ENCODE results near the gene FRS2. TPM values are rescaled to one million over a fixed set of nuclear protein-coding genes. Genes with fewer than 3 reads are reported as not detected.

FRS2 gene
- total RNA-seq, 1 donor from 2014 or later: 18.0 TPM

DNA sequence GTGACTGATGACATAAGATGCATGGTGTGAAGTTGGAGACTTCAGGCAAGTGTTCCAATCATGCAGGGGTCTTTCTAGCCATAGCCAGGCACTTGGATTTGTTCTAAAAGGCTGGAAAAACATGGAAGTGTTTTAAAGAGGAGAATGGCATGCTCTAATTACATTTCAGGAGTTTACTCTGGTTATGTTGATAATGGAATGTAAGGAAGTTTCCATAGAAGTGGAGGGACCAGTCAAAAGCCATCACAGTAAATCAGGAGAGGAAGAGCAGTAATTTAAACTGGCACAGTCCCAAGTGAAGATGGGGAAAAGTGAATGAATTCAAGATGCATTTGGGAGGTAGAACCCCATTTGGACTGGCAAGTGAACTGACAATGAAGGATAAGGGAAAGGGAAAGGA, 13.9 kb upstream of the FRS2 start:
- no peak for DNase-seq
- intact Hi-C loops (cut with DNase I): no loop called here
- ATAC-seq (ENCODE audit: poor library complexity): no peak

DNA sequence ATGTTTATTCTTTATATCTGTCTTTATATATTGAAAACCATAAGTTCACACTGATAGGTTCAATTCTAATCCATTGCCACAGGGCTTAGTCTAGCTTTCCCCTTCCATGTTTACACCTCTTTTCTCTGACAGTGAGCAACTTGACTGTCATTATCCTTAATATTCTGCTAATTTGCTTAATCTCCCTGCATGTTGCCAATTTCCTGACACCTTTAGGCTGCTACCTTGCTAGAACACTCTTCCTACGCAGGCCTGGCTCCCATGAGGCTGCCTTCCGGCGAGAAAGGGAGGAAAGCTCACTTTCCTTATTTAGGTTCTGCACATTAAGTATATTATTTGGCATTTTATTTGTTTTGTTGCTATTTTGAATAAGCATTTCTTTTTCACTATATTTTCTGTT, 12.8 kb upstream of the FRS2 start:
- intact Hi-C loops (cut with DNase I): no loop called here
- ATAC-seq (ENCODE audit: poor library complexity) (no peak), DNase-seq (no peak)

DNA sequence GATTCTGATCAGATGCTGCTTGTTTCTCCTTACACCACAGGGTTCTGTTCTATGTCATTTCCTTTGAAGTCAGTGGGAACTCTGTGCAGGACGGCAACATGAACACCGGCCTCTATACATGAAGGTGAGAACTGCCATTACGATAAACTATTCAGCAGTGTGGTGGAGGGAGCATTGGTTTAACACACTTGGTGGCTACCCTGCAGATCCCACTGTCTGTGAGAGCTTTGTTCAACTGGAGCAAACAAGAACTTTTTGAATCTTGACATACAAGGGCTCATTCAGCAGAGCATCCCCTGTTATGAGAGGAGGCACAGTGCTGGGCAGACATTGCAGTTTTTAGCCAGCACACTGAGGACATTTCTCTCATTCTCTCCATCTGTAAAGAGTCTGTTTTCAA, 10.7 kb upstream of the FRS2 start:
- ATAC-seq (ENCODE audit: poor library complexity) (no peak), DNase-seq (no peak)
- intact Hi-C loops (cut with DNase I): no loop called here

DNA sequence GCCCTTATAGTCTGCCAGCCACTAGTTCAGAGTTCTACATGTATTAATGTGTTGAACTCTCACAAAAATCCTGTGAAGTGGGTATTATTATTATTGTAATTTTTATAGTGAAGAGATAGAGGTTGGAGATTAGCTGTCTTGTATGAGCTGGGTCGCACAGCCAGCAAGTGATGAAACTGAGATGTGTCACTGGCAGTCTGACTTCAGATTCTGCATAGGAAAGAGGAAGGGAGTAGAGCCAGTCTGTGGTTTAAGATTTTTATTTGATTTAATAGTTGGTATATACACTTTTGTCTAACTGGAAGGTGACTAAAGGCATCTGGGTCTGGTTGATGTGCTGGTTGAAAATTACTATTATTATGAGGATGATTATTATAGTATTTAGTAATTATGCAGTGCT, 5.8 kb upstream of the FRS2 start:
- DNase-seq (no peak), ATAC-seq (ENCODE audit: poor library complexity) (no peak)
- intact Hi-C loops (cut with DNase I): no loop called here

DNA sequence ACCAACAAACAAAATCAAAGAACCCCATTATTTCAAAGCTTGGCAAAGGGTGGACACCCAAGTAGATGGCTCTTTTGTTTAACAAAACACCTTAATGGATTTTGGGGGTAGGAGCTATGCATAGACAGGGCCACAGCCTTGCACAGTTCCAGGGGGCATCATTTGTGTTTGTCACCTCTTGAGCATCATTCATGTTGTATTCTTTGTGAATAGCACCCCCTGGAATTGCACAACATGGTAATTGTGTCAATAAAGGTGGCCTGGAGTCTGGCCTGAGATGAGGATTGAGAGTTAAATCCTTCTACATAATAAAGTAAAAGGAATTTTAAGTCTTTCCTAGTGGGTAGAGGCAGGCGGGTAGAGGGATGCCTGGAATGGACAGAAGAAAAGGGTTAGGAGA, 3.3 kb upstream of the FRS2 start:
- intact Hi-C loops (cut with DNase I): no loop called here
- DNase-seq: no peak
- no peak for ATAC-seq (ENCODE audit: poor library complexity)

DNA sequence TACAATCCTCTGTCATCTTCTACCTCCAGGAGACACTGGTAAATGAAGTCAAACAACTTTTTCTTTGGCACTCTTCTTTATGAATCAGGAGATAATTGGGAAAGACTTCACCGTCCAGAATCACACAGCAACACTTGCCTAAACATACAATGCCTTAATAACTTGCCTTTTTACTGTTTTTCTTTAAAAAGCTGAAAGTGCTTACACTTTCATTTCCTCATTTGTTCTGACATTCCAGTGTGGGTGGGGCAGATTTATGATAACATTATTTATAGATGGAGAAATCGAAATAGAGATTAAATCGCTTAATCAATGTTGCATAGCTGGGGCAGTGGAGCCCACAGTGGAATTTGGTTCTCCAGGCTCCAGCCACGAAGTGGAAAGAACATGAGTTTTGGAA, 2.8 kb upstream of the FRS2 start:
- ATAC-seq (ENCODE audit: poor library complexity): no peak
- intact Hi-C loops (cut with DNase I): no loop called here
- no peak for DNase-seq

DNA sequence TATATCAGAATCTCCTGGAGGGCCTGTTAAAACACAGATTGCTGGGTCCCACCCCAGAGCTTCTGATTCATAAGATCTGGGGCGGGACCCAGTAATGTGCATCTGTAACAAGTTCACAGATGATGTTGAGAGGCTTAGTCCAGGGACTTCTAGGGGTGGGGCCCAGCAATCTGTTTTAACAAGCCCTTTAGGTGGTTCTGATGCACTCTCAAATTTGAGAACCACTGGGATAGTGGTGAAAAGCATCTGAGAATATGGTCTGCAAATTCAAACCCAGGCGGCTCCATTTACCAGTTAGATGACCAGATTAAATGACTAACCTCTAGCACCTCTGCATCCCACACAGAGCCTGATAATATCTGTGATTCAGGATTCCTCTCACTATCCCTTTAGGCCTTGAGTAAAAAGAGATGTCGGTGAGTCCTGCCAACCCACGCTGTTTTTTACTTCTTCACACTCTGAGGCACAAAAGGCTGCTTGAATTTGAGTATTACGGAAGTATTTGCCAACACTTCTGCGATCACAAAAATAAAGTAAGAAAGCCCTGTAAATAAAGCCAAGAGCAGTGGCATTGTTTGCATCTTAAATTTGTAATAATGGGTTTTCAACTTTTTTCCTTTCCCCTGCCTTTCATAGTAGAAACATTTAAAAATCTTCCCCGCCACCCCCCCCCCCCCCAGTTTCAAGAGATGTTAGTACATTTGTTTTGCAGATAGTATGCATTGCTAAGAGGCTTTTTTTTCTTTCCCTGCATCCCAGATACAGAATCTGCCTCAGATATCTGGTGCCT, 1.8 kb upstream of the FRS2 start:
- no peak for DNase-seq
- intact Hi-C loops (cut with DNase I): no loop called here
- no peak for ATAC-seq (ENCODE audit: poor library complexity)

DNA sequence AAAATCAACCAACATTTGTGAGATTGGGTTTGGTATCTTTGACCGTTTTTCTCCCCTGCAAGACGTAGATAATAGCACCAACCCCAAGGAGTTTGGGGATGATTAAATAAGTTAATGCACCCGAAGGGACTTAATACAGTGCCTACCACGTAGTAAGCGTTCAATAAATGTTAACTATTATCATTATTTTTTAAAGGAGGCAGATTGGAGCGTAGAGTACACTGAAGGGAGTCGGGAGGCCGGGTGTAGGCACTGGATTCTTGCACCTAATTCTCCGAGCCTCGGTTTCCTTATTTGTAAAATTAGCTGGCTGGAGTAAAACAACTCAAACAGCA, 367 bp upstream of the FRS2 start:
- ATAC-seq (ENCODE audit: poor library complexity): peak; percentile 7
- no peak for DNase-seq
- intact Hi-C loops (cut with DNase I): loop anchor here (5.0 to 10.0 kb wide), 2 partner anchors 55 to 102 kb away; no protein-coding TSS in a partner anchor

DNA sequence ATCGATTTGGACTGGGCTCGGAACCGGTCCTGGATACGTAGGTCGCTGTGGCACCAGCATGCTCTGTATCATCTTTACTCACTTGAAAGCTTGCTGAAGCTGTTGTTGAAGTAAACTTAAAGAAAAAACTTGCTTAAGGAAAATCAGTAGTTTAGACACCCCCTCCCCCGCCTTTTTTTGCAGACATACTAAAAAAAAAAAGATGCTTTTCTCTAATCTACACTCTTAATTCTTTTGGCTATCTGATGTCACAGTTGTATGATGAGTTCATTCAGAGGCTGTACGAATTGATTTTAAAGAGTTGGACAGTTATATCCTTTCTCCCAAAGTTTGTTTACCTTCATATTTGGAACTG, 865 bp downstream of the FRS2 start:
- no peak for DNase-seq
- ATAC-seq (ENCODE audit: poor library complexity): no peak
- intact Hi-C loops (cut with DNase I): loop anchor here (5.0 to 10.0 kb wide), 2 partner anchors 54 to 101 kb away; no protein-coding TSS in a partner anchor

DNA sequence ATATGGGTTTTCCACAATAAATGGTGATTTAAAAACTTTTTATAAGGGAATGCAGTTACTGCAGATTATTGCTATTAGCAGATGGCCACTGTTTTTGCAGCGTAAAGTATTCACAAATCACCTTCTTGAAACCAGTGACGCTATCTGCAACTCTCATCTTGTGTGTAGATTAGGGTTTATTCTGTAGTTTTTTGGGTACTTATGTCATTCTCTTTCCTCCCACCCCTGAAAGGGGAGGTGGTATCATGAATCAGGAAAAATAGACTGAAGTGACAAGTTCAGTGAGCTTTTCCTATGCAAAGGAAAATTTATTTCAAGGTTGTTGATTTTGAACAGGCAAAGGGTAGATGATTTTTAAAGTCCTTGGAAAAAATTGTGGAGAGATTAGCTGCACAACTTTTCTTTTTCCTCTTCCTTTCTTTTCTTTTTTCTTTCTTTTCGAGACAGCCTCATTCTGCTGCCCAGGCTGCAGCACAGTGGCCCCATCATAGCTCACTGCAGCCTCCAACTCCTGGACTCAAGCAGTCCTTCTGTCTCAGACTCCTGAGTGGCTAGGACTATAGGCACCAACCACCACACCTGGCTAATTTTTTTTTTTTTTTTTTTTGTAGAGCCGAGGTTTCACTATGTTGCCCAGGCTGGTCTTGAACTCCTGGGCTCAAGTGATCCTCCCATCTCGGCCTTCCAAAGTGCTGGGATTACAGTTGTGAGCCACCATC, 1.6 kb downstream of the FRS2 start:
- DNase-seq (no peak), ATAC-seq (ENCODE audit: poor library complexity) (no peak)
- intact Hi-C loops (cut with DNase I): loop anchor here (5.0 to 10.0 kb wide), 2 partner anchors 53 to 100 kb away; no protein-coding TSS in a partner anchor

DNA sequence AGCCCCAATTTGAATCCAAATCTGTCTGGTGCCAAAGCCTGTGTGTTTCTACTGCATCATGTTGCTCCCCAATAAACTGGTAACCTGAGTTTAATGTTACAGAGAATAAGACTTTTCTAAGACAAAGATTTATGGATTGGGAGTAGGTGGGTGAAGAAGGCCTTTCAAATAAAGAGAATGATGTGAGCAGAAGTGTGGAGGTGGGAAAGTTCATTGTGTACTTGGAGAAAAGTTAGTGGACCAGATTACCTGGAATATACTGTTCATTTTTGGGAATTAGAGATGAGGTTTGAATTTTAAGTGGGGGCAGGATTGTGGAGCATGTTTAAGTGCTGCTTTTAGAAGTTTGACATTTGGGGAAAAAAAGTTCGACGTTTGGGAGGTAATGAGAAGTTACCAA, 3.1 kb downstream of the FRS2 start:
- no peak for ATAC-seq (ENCODE audit: poor library complexity)
- intact Hi-C loops (cut with DNase I): loop anchor here (5.0 to 10.0 kb wide), 2 partner anchors 52 to 99 kb away; no protein-coding TSS in a partner anchor
- no peak for DNase-seq

DNA sequence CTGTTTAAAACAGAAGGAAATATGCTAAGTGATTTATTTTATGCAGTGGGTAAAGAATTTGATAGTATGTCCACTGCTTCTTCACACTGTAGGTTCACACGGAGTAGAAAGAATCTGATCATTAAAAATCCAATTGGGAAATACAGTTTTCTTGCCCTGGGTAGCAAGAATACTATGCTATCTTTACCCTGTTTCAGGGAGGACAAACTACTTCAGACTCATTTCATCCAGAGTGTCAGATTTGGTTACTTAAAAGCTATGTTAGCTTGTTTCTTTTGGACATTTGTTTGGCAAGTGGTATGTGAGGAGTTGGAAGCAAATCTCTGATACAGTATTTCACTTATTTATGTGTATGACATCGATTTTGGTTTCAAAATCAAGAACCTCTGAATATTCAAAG, 4.3 kb downstream of the FRS2 start:
- no peak for ATAC-seq (ENCODE audit: poor library complexity)
- DNase-seq: no peak
- intact Hi-C loops (cut with DNase I): loop anchor here (5.0 to 10.0 kb wide), 2 partner anchors 50 to 98 kb away; no protein-coding TSS in a partner anchor

DNA sequence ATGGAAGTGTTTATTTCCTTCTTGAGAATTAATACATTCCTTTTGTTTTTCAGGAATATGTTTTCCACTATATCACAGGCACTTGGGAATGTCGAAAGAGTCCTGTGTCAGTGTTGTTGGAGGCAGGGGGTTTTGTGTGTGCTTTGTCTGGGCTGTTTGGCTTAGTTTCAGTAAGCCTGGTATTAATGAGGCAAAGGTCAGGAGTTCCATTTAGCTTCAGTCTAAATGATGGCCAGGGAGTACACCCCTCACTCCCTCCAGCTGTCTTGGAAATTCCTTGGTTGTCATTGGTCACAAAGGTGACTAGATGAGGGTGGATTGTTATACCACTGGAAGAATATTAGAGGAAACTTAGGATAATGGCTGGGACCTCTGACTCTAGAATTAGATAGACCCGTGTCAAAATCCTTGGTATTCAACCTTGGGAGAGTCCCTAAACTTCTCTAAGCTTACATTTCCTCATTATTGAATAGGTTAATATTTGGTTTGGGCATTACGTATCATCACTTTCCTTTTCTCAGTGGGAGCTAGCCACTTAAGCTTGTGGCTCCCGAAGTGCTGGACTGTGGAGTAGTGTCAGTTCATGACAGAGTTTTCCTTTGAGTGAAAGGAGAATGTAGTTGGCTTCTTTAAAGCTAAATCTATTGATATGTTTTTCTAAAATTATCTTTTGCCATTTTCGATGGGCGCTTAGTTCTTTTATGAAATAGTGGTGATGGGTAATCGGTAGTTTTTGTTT, 5.2 kb downstream of the FRS2 start:
- peak; percentile 59 for ATAC-seq (ENCODE audit: poor library complexity)
- intact Hi-C loops (cut with DNase I): loop anchor here (10.0 kb wide), 1 partner anchor 49 kb away; no protein-coding TSS in a partner anchor
- no peak for DNase-seq

DNA sequence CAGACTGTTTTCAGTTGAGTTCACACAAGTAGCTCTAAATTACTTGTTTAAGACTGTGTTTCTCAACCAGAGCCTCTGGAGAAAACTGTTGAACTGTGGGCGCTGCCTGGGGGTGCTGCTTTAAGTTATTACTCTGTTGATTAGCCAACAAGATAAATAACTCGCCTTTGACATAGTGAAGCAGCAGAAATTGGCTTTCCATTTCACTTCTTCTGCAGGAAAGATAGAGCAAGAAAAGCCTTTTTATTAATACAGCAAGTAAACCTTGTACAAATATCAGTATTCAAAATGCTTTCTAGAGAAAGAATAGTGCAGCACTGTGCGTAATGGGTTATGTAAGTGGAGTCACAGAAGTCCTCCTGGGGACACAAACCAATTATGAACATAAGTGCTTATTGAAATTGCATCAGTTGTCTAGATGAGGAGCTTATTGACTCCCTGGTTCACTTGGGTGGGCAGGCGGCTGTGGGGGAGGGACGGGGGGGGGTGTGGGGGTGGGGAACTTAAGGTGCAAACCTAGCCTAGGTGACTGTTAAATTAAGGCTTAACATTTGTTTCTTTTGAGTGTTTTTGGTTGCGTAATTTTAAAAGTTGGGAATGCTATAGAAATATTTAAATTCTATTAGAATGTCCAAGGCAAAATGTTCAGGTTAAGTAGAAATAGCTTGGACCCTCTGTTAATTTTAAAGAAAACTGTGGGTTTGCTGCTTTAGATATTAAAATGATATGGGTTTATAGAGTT, 6.3 kb downstream of the FRS2 start:
- intact Hi-C loops (cut with DNase I): loop anchor here (10.0 kb wide), 1 partner anchor 48 kb away; no protein-coding TSS in a partner anchor
- DNase-seq (no peak), ATAC-seq (ENCODE audit: poor library complexity) (peak; percentile 66)

DNA sequence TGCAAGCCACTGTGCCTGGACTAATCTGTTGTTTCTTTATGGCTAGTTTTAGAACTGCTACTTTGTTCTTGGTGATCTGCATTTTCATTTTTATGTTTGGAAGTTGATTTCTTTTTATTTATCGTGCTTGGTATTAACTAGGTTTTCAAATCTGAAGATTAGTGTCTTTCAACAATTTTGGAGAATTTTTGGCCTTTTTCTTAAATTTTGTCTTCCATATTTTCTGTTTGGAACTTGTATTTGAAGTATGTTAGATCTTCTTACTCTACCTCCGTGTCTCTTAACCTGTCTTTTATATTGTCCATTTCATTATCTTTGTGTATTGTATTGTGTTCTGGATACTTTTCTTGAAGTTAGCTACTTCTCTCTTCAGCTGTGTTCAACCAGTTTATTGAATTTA, 9.5 kb downstream of the FRS2 start:
- intact Hi-C loops (cut with DNase I): loop anchor here (10.0 kb wide), 1 partner anchor 45 kb away; no protein-coding TSS in a partner anchor
- DNase-seq: no peak
- no peak for ATAC-seq (ENCODE audit: poor library complexity)

DNA sequence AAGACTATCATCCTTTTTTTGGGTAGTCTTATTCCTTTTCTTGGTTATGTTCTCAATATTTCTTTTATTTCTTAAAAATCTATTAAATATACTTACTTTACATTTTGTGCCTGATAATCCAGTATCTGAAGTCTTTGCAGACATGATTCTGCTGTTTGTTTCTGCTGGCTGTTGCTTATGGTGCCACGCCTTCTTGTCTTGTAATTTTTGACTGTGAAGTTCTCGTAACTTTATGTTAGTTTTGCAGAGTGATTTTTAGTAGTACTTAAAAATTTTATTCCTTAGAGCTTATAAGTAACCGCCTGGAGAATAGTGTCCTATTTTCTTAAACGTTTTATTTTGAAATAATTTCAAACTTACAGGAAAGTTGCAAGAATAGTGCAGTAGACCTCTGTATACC, 10.5 kb downstream of the FRS2 start:
- DNase-seq (no peak), ATAC-seq (ENCODE audit: poor library complexity) (no peak)
- intact Hi-C loops (cut with DNase I): no loop called here

DNA sequence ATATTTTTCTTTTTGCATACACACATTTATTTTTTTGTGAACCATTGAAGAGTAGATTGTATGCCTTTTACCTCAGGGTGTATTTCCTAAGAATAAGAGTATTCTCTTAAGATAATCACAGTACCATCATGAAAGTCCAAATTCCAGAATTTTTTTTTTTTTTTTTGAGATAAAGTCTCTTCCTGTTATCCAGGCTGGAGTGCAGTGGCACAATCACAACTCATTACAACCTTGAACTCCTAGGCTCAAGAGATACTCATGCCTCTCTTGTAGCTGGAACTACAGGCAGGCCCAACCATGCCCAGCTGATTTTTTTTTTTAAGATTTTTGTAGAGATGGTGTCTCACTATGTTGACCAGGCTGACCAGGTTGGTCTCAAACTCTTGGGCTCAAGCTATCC, 10.9 kb downstream of the FRS2 start:
- ATAC-seq (ENCODE audit: poor library complexity) (no peak), DNase-seq (no peak)
- intact Hi-C loops (cut with DNase I): no loop called here

DNA sequence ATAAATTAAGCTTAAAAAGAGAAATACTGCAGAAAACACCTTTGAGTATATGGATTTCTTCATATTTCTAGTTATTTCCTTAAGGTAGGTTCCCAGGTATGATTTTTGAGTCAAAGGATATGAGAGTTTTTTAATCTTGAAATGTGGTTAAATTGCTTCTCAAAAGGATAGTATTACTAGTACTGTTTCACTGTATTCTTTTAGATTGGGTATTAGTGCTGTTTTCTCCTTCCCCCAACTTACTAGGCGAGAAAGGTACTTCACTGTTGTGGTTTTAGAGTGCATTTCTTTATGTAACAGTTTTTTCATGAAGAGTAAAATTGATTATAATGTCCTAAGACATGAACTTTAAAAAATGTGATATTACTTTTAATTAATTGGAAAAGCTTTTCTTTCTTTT, 13.5 kb downstream of the FRS2 start:
- no peak for ATAC-seq (ENCODE audit: poor library complexity)

DNA sequence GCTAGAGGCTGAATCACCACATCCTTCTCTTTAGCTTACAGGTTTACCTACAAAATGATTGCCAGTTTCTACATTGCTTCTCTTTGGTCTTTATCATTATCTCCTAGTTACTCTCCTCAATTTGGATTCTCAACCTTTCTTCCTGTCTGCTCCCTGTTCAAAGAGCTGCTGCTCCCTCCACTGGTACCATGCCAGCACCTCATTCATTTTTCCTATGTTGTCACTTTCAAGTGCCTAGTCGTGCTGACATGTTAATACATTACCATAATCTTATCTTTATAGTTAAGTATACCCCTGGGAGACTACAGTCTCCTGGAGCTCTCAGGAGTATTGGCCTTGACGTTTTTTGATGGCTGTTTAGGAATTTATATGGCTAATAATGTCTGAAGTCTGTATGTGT, 14.2 kb downstream of the FRS2 start:
- no peak for DNase-seq
- intact Hi-C loops (cut with DNase I): no loop called here
- ATAC-seq (ENCODE audit: poor library complexity): peak; percentile 55

More for the DNA sequence above, 13.5 kb downstream of the FRS2 start:
- DNase-seq: no peak
- intact Hi-C loops (cut with DNase I): no loop called here

Data from Right ventricle myocardium superior (tissue), 1 donor.